GM18907 (cell line): ENCODE data around the gene ARHGAP23.

Source experiments
- ATAC-seq: cut with Tn5 transposase; IDR thresholded peaks from one replicate; pipeline ENCODE4 v1.9.1; 2021; ENCODE audit warnings: mild to moderate bottlenecking, moderate library complexity; ENCODE audit not compliant: unreplicated experiment

Gene ARHGAP23

DNA sequence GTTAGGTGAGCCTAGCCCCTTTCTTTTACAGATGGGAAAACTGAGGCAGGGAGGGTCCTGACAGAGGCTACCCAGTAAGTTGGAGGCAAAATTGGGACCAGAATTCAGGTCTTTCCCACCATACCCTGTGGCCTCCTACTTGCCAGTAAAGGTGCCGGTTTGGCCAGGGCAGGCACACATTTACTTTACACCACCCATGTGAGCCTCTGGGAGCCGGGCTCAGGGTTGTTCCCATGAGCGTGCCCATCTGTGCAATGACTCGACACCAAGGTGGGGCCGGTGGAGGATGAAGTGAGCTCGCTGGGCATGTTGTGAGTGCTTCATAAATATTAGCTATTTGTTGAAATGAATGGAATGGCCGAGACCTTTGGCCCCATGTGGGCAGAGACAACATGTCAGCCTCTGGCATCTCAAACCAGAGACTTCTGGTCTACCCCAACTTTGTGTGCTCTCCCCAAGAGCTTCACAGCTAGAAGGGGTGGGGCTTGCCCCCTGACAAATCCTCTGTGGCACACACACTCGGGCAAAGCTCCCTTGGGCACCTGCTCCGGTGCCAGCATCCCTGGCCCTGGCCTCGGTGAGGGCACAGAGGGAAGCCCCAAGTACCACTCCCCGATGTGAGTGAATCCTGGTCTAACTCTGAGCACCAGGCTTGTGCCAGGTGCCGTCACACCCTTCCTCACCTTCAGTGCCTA is 117.4 kb downstream of the ARHGAP23 start:
- ATAC-seq, result no peak

DNA sequence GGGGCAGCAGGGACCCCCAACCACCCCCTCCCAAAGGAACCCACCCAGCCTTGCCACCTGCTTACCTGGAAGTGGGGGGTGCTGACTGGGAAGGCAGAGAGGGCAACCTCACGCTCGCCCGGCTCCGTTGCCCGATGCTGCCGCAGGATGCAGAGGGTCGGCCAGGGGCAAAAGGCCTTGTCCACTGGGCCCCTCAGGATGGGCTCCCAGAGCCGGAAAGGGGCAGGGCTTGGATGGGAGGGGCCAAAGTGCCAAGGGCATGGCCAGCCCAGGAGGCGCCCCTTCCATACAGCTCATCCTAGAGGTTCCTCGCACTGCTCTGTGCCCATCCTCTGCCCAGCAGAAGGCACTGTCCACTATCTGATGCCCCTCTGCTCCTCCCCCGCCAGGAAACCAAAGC is 118.1 kb downstream of the ARHGAP23 start:
- ATAC-seq, result no peak

DNA sequence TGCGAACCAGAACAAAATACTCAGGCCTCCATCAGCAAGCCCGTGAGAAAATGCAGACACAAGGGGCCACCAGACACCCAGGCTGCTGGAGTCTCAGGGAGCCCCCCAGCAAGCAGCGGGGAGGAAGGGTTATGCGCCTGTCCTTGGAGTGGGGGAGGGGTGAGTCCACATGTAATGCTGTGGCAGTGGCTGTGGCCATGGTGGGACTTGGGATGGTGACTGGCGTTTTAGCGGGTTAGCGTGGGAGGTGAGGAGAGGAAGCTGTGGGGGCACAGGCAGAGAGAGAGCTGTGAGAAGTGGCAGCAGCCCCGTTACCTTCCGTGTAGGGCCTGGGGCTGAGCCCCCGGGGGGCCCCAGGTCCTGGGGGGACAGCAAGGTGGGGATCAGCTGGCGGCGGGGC is 119.2 kb downstream of the ARHGAP23 start:
- no peak for ATAC-seq

DNA sequence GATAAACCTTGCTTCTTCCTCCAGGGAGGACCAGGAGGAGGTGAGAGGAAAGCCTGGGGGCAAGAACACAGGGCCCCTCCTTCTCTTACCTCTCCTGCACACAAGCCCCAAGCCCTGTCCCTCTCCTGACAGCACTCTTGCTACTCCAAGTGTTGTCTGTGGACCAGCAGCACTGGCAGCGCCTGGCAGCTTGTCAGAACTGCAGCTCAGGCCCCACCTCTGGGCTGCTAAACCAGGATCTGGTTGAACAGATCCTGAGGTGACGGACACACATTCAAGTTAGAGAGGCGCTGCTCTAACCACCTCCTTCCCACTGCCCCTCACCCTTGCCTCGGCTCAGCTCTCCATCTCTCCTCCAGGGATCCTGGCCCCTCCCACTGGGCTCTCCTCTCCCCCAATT is 121.0 kb downstream of the ARHGAP23 start:
- ATAC-seq, result no peak

DNA sequence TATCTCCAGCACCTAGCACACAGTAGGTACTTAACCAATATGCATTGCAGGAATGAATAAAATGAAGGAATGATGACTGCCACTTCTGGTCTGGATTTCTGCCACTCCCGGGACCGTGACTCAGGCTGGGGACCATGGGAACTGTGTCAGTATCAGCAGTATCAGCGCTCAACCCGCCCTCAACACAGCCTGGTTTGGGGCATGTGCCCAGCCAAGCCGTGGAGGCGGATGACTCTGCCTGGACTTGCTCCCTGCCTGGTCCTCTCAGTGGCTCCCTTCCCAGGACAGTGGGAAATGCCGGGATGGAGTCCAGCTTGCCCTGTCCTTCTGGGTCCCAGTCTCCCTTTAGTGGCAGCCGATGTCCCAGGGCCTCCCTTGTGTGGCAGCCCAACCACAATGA is 122.4 kb downstream of the ARHGAP23 start:
- ATAC-seq, result no peak

DNA sequence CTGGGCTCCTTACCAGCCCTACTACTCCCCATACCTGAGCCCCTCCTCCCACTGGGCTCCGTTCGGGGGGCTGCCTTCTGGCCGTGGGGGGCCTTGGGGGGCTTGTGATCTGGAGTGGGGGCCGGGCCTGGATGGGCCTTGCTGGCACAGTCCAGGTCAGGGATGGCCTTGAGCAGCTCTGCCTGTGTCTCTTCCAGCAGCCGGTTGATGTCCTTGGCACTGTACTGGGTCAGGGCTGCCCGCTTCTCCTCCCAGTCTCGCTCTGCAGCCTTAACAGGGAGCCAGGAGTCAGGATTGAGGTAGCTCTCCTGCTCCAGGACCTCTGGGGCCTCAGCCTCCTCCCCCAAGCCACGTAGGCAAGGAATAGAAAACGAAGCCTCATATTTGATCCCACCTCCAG is 122.9 kb downstream of the ARHGAP23 start:
- no peak for ATAC-seq

DNA sequence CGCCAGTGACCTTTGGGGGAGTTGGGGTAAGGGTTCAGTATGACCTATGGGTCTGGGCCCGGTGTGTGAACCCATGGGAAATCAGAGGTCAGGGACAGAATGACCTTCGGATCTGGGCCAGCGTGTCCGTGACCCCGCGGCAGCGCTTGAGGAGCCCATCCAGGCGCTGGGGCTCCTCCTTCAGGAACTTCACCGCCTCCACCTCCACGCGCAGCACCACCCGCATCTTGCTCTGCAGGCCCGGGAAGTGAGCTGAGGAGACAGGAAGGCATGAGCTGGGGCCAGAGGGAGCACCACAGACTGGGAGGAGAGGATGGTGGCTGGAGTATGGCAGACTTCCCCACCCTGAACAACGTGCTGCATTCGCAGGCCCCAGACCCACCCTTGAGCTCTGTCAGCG is 124.1 kb downstream of the ARHGAP23 start:
- ATAC-seq, result no peak

DNA sequence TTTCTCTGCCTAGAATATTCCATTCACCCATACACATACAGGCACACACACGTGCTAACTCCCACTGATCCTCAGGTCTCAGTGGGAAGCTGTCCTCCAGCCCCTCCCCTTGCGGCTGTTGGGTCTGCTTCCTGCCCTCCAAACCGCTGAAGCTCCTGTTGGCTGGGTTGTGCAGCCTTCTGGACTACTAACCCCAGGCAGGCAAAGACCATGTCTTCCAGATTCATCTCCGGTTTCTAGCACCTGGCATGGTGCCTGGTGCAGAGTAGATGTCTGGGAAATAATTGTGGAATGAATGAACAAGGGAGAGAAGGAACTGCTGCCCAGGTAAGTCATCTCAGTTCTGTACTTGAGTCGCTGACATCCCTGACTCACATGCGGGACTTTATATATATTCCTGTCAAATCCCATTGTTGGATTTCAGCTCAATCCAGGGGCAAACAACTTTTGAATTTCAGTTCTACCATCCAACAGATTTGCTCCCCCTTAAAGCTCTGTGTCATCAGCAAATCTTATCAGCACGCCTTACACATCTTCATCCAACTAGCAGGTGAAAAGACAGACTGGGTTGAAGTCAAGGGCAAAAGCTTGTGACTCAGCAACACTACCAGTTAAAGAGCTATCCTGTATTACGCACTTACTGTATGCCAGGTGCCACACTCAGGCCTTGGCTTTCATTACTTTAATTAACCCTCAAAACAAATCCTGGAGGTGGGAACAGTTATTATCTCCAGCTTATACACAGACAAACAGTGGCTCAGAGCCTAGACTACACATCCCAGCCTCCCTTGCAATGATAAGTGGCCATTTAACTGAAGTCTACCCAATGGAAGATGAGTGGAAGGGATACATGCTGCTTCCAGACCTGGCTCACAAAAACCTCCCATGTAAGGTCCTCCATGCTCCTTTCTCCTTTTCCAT is 126.4 kb downstream of the ARHGAP23 start:
- ATAC-seq, result no peak

DNA sequence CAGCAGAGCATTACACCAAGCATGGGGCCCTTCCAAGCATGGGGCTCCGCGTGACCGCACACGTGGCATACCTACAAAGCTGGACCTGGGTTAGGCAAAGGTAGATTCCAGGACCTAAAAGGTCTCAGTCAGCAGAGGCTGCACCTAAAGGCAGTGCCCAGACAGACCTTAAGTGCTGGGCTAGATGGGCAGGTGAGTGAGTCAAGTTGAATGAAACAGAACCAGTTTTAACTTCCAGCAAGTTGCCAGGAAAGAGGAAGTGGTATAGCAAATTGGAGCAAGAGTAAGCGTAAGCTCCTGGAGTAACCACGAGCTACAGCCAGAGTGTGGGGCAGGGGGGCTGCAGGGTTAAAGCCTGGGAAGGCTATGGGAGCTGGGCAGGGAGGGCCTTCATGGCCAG is 128.0 kb downstream of the ARHGAP23 start:
- no peak for ATAC-seq

DNA sequence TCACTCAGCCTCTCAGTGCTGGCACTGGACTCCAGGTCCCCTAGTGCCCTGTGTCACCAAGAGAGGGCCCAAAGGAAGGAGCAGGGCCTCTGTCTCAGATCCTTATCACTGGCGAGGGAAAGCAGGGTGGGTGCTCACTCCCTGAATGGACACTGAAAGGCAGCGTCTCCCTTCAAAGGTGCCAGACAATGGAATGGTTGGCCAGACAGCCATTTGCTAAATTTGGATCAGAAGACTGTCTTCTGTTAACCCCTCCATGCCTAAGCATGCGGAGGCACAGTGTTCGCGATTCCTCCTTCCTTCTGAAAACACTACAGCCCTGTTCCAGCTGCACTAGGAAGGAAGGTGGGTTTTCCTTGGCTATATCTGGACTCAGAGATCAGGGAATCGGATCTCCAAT is 129.1 kb downstream of the ARHGAP23 start:
- no peak for ATAC-seq

DNA sequence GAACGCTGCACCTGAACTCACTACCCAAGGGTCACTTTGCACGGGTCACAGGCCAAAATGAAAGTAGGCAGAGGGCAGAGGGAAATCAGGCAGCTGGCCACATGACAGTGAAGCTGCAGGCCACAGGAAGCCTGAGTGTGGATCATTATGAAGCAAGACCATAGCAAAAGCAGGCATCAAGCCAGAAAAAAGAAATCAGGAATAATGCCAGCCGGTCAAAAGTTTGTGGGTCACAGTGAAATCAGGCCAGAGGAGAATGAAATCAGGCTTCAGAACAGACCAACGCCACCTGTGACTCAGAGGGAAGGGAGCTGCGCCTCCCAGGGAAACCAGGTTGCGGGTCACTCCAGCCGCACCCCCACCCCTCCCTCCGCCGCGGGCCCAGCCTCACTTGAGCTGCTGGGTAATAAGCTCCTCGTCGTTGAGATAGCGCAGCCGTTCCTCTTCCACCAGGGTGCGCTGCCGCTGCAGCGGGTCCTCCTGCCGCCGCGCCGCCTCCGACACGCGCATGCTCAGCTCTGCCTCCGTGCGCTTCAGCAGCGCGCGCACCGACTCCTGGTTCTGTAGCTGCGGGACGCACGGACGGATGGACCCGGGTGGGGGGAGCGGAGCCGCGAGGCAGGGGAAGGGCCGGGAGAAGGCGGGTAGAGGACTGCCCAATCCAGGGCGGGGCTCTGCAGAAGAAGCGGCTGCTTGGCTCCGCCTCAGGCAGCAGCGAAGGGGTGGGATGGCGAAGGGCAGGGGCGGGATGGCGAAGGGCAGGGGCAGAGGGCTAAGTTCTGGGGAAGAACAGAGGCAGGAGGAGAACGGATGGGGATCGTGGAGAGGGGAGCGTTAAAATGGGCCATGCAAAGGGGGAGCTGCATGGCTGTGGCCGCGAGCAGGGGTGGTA is 129.8 kb downstream of the ARHGAP23 start:
- ATAC-seq, result peak; percentile 65

DNA sequence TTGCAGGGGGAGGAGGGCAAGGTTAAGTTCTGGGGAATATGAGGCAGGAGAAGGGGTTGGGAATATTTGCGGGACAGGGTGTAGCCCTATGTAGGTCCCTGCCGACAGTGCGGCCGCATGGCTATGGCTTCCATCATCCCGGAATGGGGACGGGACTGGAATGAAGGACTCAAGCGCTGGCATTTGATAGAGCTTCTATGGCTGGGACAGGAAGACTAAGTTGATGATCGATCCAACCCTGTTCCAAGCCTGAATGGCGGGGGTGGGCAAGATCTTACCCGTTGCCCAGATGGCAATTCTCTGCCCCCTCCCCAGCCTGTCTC is 130.4 kb downstream of the ARHGAP23 start:
- ATAC-seq, result no peak

DNA sequence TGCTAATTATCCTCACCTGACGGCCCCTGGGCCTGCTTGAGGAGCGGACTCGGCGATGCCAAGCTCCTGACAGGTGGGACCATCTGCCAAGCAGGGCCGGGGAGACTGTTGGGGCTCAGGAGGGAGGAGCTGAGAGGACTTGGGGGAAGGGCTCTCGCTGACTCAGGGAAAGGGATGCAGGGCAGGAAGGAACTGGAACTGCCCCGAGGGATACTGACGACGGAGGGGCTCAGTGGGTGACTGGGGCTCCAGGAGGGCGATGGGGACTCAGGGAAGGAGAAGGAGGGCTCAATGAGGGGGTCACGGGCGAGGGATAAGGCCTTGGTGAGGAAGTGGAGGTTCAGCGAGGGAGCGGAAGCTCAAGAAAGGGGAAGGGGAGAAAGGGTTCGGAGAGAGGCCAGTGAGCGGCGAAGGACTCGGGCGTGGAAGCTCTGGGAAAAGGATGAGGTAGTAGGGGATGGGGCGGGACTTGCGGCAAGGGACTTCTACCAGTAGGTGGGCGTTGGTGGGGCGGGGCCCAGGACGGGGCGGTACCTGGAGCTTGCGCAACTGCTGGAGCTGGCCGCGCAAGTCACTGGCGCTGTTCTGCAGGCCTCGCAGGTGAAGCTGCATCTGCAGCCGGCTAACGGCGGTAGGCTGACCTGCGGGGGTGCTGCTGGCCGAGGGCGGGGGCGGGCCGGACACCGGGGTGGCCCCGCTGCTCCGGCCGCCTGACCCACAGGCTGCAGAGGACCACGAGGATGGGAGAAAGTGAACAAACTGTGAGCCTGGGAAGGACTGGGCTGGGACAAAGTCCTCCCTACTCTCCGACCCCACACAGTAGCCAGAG is 131.0 kb downstream of the ARHGAP23 start:
- peak; percentile 61 for ATAC-seq

DNA sequence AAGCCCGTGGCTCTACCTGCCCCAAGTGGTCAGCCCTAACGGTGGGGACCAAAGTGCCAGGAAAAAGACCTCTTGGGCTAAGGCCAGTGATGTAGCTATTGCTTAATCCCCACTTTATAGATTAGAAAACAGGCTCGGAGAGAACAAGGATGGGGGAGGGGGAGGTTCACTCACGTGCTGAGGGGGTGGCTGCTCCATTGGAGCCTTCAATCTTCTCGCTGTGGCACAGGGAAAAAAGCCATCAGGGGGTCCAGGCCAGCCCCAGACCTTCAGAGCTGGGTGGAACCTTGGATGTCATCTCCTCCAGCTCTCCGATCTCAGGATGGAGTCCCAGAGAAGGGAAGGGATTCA is 131.6 kb downstream of the ARHGAP23 start:
- ATAC-seq, result no peak

DNA sequence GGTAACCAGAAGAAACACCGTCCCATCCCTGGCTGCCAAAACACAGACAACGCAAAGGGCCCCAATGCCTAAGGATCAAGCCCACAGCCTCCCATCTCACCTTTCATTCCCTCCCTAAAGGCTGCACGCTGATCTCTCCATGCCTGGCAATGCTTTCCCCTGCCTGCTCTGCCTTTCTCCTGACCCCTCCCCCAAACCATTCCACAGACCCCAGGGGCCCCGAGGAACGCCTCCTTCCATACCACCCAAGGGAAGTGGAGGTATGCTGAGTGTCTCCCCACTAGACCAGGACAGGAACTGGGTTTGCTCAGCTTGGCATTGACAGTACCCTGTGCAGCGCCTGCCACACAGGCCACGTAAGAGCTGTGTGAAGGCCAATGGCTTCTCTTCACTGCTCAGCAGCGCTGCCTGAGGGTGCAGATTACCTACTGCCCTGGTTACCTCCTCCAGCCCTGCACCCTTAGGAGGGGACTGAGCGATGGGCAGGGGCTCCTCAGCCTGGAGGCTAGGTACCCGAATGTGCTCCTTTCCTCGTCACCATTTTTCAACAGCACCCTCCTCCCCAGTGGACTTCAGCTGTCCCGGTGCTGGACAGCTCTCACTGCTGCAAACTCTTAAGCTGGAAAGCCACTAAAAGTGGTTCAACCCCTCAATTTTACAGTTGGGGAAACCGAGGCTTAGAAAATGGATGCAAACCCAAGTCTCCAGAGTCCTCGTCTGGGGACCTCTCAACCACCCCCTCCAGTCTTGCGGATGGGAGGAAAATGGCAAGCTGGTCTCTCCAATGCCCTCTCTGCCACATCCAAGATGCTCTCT is 132.4 kb downstream of the ARHGAP23 start:
- ATAC-seq, result no peak

DNA sequence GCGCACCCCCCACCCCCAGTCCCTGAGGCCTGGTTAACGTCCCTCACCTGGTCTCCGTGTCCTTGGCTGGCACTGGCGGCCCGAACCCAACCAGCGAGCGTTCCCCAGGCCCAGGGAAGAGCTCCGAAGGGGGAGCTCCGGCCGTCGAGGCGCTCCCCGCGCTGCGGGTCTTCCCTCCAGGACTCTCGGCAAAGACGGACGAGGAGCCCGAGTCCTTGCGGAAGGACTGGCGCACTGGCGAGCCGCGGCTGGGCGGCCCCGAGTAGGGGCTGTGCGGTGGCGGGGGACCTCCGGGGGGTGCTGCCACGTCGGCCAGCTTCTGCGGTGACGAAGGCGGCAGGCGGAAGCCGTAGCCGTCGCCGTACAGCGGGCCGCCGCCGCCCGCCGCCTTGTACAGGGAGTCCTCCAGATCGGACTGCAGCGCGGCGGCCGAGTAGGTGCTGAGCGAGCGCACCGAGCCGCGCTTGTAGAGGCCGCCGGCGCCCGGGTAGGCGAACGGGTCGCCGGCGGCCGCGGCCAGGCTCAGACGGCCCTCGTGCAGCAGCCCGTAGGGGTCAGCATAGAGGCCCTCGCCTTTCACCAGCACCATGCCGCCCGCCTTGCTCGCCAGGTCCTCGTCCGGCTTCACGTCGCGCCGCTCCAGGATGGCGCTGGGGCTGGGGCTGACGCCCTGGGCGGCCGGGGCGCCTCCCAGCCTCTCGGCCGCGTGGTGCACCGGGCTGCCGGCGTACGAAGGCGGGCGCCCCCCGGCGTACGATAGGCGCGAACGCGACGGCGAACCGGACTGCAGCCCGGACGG is 133.4 kb downstream of the ARHGAP23 start:
- ATAC-seq, result no peak
